ENCODE data around the gene PNKD.

GRCh38 chr2:218298314-218298875, 28.1 kb downstream of the PNKD start:
- TF ChIP-seq EZH2 (IDR thresholded peaks at IDR 0.05; ENCODE audit: low read depth, low read length, severe bottlenecking) (no peak), CHD2 (IDR thresholded peaks at IDR 0.05; ENCODE audit: low read length) (no peak), POLR2AphosphoS5 (IDR thresholded peaks at IDR 0.05; ENCODE audit: low read depth, low read length) (no peak)
